Measurements from ENCODE around the gene RIF1. TPM values are rescaled to one million over a fixed set of nuclear protein-coding genes. Genes with fewer than 3 reads are reported as not detected.
A peak's percentile ranks its signal among the peaks of the same experiment; 100 is the strongest.
"Not testable (repeated sequence)": the region's sequence is repeated elsewhere in the genome, so short reads cannot be mapped to it uniquely, and the experiment has no call there.

RIF1 gene
- total RNA-seq, 1 donor from 2014 or later = 12.1 TPM

DNA sequence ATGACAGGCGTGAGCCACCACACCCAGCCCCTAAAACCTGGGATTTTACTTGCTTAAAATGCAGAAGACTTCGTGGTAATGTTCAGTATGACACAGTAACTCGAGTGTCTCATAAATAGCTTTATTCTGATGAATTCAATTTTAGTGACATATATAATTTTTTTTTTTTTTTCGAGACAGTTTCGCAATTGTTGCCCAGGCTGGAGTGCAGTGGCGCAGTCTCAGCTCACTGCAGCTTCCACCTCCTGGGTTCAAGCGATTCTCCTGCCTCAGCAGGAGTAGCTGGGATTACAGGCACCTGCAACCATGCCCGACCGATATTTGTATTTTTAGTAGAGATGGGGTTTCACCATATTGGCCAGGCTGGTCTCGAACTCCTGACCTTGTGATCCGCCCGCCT is 12.0 kb downstream of the RIF1 start:
- not testable (repeated sequence) for DNase-seq (ENCODE audit: low spot score); ATAC-seq

GRCh38 chr2:151422917-151423439 is 13.3 kb downstream of the RIF1 start:
- DNase-seq (ENCODE audit: low spot score) = no peak
- ATAC-seq = no peak

- ATAC-seq = no peak
- DNase-seq (ENCODE audit: low spot score) = no peak
Observed at GRCh38 chr2:151423760-151424159, 14.1 kb downstream of the RIF1 start.

GRCh38 chr2:151437630-151438029 is 27.9 kb downstream of the RIF1 start:
- DNase-seq (ENCODE audit: low spot score) = no peak

DNA sequence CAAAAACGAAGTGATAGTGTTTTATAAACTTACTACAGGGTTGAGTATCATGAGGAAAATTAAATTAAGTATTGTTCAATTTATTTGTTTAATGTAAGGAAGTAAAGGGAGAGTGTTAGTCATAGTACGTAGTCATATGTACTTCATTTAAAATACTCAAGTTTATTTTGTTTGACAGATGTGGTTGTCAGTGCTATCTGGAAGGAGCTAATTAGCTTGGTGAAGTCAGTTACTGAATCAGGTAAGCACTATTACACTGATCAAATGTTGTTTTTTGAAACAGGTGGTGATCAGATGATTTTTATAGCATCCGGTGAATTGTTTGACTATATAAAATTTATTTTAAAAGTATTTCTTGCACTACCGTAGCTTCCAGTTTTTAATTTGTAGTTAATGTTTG is 28.8 kb downstream of the RIF1 start:
- no peak for DNase-seq (ENCODE audit: low spot score)
- no peak for ATAC-seq

More at GRCh38 chr2:151437630-151438029, 27.9 kb downstream of the RIF1 start:
- ATAC-seq = peak; percentile 44

DNA sequence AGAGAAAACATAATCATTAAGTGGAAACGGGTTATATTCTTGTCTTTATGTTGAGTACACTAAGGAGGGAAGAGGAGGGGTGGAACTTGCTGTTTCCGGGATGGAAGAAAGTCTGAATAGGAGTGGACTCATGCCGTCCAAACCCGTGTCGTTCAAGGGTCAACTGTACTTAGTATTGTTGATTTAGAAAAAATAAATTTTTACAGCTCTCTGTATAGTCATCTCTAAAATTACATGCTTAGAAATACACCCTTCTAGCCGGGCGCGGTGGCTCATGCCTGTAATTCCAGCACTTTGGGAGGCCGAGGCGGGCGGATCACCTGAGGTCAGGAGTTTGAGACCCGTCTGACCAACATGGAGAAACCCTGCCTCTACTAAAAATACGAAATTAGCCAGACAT is 29.4 kb downstream of the RIF1 start:
- DNase-seq (ENCODE audit: low spot score) (no peak), ATAC-seq (no peak)

DNA sequence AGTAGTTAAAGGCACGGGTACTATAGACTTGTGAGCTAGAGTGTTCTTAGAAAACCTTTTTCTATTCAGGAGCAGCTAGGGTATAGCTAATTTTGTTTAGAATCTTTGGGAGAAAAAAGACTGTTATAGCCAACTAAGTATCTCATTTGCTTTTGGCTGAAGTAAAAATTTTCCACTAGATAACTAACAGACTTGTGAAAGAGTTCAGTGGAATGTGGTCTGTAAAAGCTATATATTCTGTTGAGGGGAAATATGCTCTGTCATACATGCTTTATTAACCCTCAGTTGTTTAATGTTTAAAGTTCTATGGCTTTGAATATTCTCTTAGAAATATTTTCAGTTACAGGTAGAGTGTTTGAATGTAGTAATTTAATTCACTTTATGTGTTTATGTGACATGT is 49.7 kb downstream of the RIF1 start:
- DNase-seq (ENCODE audit: low spot score) (no peak), ATAC-seq (no peak)

- DNase-seq (ENCODE audit: low spot score) (no peak), ATAC-seq (no peak)
Observed at GRCh38 chr2:151465771-151466170, 56.1 kb downstream of the RIF1 start.

DNA sequence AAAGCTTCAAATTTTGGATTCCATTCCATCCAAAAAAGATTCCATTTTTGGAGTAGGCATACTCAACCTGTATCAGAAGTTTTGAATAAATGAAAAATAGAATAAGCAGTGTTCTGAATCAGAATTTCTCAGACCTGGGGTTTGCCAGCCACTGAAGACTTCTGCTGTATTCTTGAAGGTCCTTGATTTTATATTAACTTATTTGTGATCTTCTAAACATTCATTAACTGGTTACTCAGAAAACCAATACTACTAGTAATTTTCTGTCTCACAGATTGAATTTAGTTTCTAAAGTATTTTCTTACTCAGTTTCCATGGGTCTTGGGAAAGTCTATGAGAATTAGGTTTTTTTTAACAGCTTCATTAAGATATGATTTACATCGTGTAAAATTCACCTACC is 60.9 kb downstream of the RIF1 start:
- no peak for ATAC-seq

GRCh38 chr2:151472966-151473365 is 63.3 kb downstream of the RIF1 start:
- DNase-seq (ENCODE audit: low spot score) = no peak
- ATAC-seq = no peak

More for the DNA sequence above, 60.9 kb downstream of the RIF1 start:
- DNase-seq (ENCODE audit: low spot score) = no peak

GRCh38 chr2:151475071-151475470 is 65.4 kb downstream of the RIF1 start:
- DNase-seq (ENCODE audit: low spot score) = no peak
- no peak for ATAC-seq

- no peak for DNase-seq (ENCODE audit: low spot score)
- no peak for ATAC-seq
Observed at GRCh38 chr2:151476287-151476686, 66.6 kb downstream of the RIF1 start.

- no peak for ATAC-seq
- DNase-seq (ENCODE audit: low spot score) = no peak
Observed at GRCh38 chr2:151478011-151478410, 68.3 kb downstream of the RIF1 start.

- DNase-seq (ENCODE audit: low spot score) (no peak), ATAC-seq (no peak)
Observed at GRCh38 chr2:151481744-151482143, 72.0 kb downstream of the RIF1 start.

DNA sequence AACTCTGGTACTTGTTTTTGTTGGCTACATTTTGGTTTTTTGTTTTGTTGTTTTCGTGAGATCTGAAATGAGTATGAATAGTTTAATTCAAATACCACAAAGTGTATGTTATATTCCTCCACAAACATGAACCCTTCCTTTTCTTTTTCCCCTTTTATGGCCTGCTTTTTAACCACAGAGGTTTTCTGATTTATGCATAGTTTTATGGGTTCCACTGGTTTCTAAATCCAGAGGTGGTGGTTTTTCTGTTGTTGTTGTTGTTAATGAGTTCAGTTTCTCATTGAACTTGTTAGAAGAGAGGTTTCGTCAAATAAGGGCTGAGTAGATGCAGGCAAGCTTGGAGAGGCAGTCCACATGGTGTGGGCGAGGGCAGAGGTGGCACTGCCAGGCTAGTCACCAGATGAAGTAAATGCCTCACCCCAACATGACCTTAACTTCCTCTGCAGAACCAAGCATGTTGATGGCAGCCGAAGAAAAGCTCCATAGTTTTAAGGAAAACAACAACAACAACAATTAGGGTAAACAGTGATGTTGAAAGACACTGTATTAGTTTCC is 72.5 kb downstream of the RIF1 start:
- DNase-seq (ENCODE audit: low spot score) (no peak), ATAC-seq (no peak)

DNA sequence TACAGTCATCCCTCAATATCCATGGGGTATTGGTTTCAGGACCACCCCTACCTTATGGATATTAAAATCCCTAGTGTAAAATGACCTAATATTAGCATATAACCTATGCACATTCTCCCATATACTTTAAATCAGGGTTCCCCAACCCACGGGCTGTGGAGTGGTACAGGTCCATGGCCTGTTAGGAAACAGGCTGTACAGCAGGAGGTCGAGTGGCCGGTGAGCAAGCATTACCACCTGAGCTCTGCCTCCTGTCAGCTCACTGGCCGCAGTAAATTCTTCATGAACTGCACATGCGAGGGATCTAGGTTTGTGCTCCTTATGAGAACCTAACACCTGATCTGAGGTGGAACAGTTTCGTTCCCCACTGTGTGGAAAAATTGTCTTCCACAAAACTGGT is 73.8 kb downstream of the RIF1 start:
- no peak for DNase-seq (ENCODE audit: low spot score)
- peak; percentile 37 for ATAC-seq

DNA sequence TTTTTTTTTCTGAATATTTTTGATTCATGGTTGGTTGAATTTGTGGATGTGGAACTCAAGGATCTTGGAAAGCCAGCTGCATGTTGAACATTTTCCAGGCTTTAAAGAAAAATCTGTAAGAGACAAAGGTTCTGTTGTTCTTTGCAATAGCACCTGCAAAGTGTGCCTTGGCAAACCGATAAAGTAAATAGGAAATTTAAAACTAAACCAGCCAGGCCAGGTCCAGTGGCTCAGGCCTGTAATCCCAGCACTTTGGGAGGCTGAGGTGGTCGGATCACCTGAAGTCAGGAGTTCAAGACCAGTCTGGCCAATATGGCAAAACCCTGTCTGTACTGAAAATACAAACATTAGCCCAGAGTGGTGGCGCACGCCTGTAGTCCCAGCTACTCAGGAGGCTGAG is 74.4 kb downstream of the RIF1 start:
- DNase-seq (ENCODE audit: low spot score) (peak; percentile 46), ATAC-seq (peak; percentile 91)

- DNase-seq (ENCODE audit: low spot score) = no peak
- no peak for ATAC-seq
Observed at GRCh38 chr2:151486053-151486452, 76.4 kb downstream of the RIF1 start.

GRCh38 chr2:151490276-151490675 is 80.6 kb downstream of the RIF1 start:
- no peak for ATAC-seq
- DNase-seq (ENCODE audit: low spot score) = no peak

- ATAC-seq (no peak), DNase-seq (ENCODE audit: low spot score) (no peak)
Observed at GRCh38 chr2:151491496-151491895, 81.8 kb downstream of the RIF1 start.

- DNase-seq (ENCODE audit: low spot score) (no peak), ATAC-seq (no peak)
Observed at GRCh38 chr2:151498178-151498577, 88.5 kb downstream of the RIF1 start.

- no peak for DNase-seq (ENCODE audit: low spot score)
- no peak for ATAC-seq
Observed at GRCh38 chr2:151506170-151506569, 96.5 kb downstream of the RIF1 start.

GRCh38 chr2:151508519-151508918 is 98.8 kb downstream of the RIF1 start:
- ATAC-seq (no peak), DNase-seq (ENCODE audit: low spot score) (no peak)
